Measurements from ENCODE around the gene LHX6. TPM values are rescaled to one million over a fixed set of nuclear protein-coding genes. Genes with fewer than 3 reads are reported as not detected.

Gene LHX6
- total and polyA plus RNA-seq, 9 of the 15 experiments (the other 6 are each of a cell fraction or from before 2014, with no cell fraction given): 2.8 to 16.3 (median 7.9) TPM

DNA sequence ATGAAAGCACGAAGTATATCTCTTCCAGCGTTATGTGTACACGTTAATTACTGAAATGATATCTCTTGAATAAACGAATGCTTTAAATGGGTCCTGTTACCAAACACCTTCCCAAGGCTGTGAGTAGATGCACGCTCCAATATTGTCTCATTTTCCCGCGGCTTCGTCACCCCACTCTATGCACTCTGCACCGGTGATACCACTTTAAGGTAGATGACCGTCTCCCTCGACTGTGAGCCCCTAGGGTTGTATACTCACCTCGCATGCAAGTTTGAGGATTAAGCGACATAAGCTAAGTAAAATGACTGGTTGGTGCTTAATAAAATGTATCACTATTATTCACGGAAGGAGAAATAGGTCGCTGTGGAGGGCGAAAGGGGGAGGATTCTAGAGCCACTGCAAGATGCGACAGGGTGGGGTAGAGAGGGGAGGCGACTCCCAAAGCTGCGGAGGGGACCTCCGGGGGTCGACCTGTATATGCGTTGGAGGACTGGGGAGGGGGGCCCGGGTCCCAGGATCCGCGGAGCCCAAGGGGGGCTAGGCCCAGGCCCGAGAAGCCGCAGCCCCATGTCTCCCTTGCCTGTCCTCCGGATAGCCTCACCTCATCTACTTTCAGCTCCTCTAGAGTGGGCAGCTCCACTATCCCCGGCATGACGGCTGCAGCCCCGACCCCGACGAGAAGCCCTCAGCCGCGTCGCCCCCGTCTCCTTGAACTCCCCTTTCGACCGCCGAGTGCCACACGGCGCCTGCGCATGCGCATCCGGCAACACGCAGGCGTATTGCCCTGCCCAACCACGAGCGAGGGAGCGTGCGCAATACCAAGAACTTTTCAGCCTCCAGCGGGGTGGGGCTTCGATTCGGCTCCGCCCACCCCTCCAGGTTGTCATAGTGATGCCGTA, 69.5 kb downstream of the LHX6 start, which contains the start of the genes MORN5 and NDUFA8 (continued):
- TF ChIP-seq ZNF695 (CRISPR knock-in tag; IDR thresholded peaks at IDR 0.05): no peak
- 0 out of 2 replicates have a peak, but pooled peaks have one; percentile 46 for TF ChIP-seq HDAC8 (tag; IDR thresholded peaks at IDR 0.05)
- TF ChIP-seq, protein P1, sequence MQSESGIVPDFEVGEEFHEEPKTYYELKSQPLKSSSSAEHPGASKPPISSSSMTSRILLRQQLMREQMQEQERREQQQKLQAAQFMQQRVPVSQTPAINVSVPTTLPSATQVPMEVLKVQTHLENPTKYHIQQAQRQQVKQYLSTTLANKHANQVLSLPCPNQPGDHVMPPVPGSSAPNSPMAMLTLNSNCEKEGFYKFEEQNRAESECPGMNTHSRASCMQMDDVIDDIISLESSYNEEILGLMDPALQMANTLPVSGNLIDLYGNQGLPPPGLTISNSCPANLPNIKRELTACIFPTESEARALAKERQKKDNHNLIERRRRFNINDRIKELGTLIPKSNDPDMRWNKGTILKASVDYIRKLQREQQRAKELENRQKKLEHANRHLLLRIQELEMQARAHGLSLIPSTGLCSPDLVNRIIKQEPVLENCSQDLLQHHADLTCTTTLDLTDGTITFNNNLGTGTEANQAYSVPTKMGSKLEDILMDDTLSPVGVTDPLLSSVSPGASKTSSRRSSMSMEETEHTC (IDR thresholded peaks at IDR 0.05): no peak
- no peak for TF ChIP-seq SIN3B (IDR thresholded peaks at IDR 0.05; ENCODE audit: low read depth)
- no peak for TF ChIP-seq U2AF1 (optimal IDR thresholded peaks at IDR 0.05; ENCODE audit: low read depth, low read length)
- TF ChIP-seq, protein P2, sequence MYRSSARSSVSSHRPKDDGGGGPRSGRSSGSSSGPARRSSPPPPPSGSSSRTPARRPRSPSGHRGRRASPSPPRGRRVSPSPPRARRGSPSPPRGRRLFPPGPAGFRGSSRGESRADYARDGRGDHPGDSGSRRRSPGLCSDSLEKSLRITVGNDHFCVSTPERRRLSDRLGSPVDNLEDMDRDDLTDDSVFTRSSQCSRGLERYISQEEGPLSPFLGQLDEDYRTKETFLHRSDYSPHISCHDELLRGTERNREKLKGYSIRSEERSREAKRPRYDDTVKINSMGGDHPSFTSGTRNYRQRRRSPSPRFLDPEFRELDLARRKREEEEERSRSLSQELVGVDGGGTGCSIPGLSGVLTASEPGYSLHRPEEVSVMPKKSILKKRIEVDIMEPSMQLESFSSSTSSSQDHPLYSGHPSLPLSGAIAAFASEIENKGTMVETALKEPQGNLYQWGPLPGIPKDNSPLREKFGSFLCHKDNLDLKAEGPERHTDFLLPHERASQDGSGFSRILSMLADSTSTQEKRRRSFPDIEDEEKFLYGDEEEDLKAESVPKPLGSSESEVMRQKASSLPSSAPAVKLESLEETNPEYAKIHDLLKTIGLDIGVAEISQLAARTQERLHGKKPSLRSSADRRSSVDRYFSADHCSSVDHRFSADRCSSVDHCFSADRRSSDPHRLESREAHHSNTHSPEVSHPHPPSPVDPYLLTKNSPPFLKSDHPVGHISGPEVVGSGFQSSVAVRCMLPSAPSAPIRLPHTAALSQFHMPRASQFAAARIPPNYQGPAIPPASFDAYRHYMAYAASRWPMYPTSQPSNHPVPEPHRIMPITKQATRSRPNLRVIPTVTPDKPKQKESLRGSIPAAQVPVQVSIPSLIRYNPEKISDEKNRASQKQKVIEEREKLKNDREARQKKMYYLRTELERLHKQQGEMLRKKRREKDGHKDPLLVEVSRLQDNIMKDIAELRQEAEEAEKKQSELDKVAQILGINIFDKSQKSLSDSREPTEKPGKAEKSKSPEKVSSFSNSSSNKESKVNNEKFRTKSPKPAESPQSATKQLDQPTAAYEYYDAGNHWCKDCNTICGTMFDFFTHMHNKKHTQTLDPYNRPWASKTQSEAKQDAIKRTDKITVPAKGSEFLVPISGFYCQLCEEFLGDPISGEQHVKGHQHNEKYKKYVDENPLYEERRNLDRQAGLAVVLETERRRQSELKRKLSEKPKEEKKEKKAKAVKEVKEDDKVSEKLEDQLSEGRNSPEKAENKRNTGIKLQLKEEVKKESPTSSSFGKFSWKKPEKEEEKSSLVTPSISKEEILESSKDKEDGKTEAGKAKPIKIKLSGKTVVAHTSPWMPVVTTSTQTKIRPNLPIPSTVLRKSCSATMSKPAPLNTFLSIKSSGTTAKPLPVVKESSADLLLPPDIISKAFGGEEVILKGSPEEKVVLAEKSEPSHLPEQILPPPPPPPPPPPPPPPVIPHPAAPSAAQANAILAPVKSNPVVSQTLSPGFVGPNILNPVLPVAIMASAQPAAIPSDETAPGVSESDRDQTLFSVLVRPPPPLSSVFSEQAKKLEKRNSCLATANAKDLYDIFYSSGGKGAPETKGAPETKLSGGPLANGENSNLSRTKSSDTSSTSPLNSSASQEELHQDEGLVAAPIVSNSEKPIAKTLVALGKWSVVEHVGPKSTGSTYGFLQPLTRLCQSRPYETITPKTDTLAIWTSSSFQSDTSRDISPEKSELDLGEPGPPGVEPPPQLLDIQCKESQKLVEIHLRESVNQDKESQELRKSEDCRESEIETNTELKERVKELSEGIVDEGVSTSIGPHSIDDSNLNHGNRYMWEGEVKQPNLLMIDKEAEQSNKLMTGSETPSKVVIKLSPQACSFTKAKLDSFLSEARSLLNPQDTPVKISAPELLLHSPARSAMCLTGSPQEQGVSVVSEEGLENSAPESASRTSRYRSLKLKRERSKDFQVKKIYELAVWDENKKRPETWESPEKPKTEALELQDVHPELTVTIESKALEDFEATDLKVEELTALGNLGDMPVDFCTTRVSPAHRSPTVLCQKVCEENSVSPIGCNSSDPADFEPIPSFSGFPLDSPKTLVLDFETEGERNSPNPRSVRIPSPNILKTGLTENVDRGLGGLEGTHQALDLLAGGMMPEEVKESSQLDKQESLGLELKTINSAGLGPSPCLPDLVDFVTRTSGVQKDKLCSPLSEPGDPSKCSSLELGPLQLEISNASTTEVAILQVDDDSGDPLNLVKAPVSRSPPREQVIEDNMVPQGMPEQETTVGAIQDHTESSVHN (IDR thresholded peaks at IDR 0.05; ENCODE audit: borderline replicate concordance in 1 of 2, low read depth in 1 of 2): no peak
- no peak for TF ChIP-seq ZNF197 (CRISPR knock-in tag; IDR thresholded peaks at IDR 0.05; ENCODE audit: low read depth)
- TF ChIP-seq MYBL2 (IDR thresholded peaks at IDR 0.05; ENCODE audit: low read depth): no peak
- TF ChIP-seq MYBL2 (CRISPR knock-in tag; IDR thresholded peaks at IDR 0.05; ENCODE audit: borderline replicate concordance): no peak
- TF ChIP-seq BCL6 (CRISPR knock-in tag; IDR thresholded peaks at IDR 0.05): no peak
- TF ChIP-seq TAL1 (IDR thresholded peaks at IDR 0.05): no peak
- no peak for TF ChIP-seq CREB5 (CRISPR knock-in tag; IDR thresholded peaks at IDR 0.05)
- peak; percentile 43 for TF ChIP-seq E2F8 (IDR thresholded peaks at IDR 0.05; ENCODE audit: low read depth, partially characterized antibody)

Measured in K562 (cell line).